Mucosa of stomach (tissue), 1 donor: ENCODE data around the gene SERPINA3.
"Not testable (repeated sequence)": the region's sequence is repeated elsewhere in the genome, so short reads cannot be mapped to it uniquely, and the experiment has no call there.

ENCODE experiments used
- H3K27me3 ChIP-seq: one replicate; pipeline ENCODE4 v1.7.0; 2013; ENCODE audit warnings: mild to moderate bottlenecking, low read length; ENCODE audit not compliant: control insufficient read depth, insufficient read depth
- H3K36me3 ChIP-seq: one replicate; pipeline ENCODE4 v1.7.0; 2013; ENCODE audit warnings: low read length; ENCODE audit not compliant: control insufficient read depth, insufficient read depth
- H3K4me1 ChIP-seq: one replicate; pipeline ENCODE4 v1.7.0; 2013; ENCODE audit warnings: mild to moderate bottlenecking, low read length; ENCODE audit not compliant: control insufficient read depth, insufficient read depth
- H3K4me3 ChIP-seq: one replicate; pipeline ENCODE4 v1.7.0; 2013; ENCODE audit warnings: low read length
- H3K9ac ChIP-seq: one replicate; pipeline ENCODE4 v1.7.0; 2013; ENCODE audit warnings: mild to moderate bottlenecking, low read length, moderate library complexity
- H3K9me3 ChIP-seq: one replicate; pipeline ENCODE4 v1.7.0; 2013; ENCODE audit warnings: mild to moderate bottlenecking, low read length, moderate library complexity; ENCODE audit not compliant: control insufficient read depth
- donor health status: Pancreatic carcinoma.

The SERPINA3 gene

GRCh38 chr14:94600148-94600545, 12.0 kb upstream of the SERPINA3 start:
- H3K4me1 ChIP-seq: peaks cover 41% of the 10 kb centered on the region

GRCh38 chr14:94601884-94602391, 10.3 kb upstream of the SERPINA3 start:
- Histone ChIP-seq H3K4me3 (no peak overlapping the region), H3K4me1 (peaks cover 41% of the 10 kb centered on the region), H3K36me3 (no peaks in the 10 kb centered on the region), H3K9ac (no peak overlapping the region), H3K27me3 (no peaks in the 10 kb centered on the region), H3K9me3 (no peaks in the 10 kb centered on the region)

More at GRCh38 chr14:94600148-94600545, 12.0 kb upstream of the SERPINA3 start:
- Histone ChIP-seq H3K27me3 (no peaks in the 10 kb centered on the region), H3K9ac (peak overlapping the region; percentile 29), H3K9me3 (no peaks in the 10 kb centered on the region), H3K4me3 (no peak overlapping the region), H3K36me3 (no peaks in the 10 kb centered on the region)

- peaks cover 41% of the 10 kb centered on the region for H3K4me1 ChIP-seq
- no peaks in the 10 kb centered on the region for H3K36me3 ChIP-seq
- H3K4me3 ChIP-seq: no peak overlapping the region
- no peaks in the 10 kb centered on the region for H3K27me3 ChIP-seq
- H3K9me3 ChIP-seq: no peaks in the 10 kb centered on the region
- H3K9ac ChIP-seq: no peak overlapping the region
Observed at GRCh38 chr14:94602722-94603121, 9.5 kb upstream of the SERPINA3 start.

- Histone ChIP-seq H3K4me1 (peaks cover 19% of the 10 kb centered on the region), H3K36me3 (no peaks in the 10 kb centered on the region), H3K27me3 (no peaks in the 10 kb centered on the region), H3K9me3 (no peaks in the 10 kb centered on the region), H3K4me3 (no peak overlapping the region), H3K9ac (no peak overlapping the region)
Observed at GRCh38 chr14:94605361-94605760, 6.8 kb upstream of the SERPINA3 start.

- H3K4me3 ChIP-seq, H3K4me1 ChIP-seq, H3K27me3 ChIP-seq, H3K36me3 ChIP-seq, H3K9ac ChIP-seq, H3K9me3 ChIP-seq: not testable (repeated sequence)
Observed at GRCh38 chr14:94608966-94609365, 3.2 kb upstream of the SERPINA3 start.

- Histone ChIP-seq H3K4me3 (no peak overlapping the region), H3K9me3 (no peaks in the 10 kb centered on the region), H3K27me3 (no peaks in the 10 kb centered on the region), H3K4me1 (no peaks in the 10 kb centered on the region), H3K36me3 (no peaks in the 10 kb centered on the region), H3K9ac (no peak overlapping the region)
Observed at GRCh38 chr14:94611179-94611578, 1.0 kb upstream of the SERPINA3 start.

GRCh38 chr14:94612580-94613554, 676 bp downstream of the SERPINA3 start:
- H3K9me3 ChIP-seq: no peaks in the 10 kb centered on the region
- no peak overlapping the region for H3K4me3 ChIP-seq
- no peaks in the 10 kb centered on the region for H3K36me3 ChIP-seq
- no peak overlapping the region for H3K9ac ChIP-seq
- H3K4me1 ChIP-seq: no peaks in the 10 kb centered on the region
- no peaks in the 10 kb centered on the region for H3K27me3 ChIP-seq

GRCh38 chr14:94613720-94614644, 1.8 kb downstream of the SERPINA3 start:
- Histone ChIP-seq H3K4me3 (no peak overlapping the region), H3K27me3 (no peaks in the 10 kb centered on the region), H3K4me1 (no peaks in the 10 kb centered on the region), H3K9ac (no peak overlapping the region), H3K36me3 (no peaks in the 10 kb centered on the region), H3K9me3 (no peaks in the 10 kb centered on the region)

- Histone ChIP-seq H3K36me3 (no peaks in the 10 kb centered on the region), H3K9ac (no peak overlapping the region), H3K9me3 (no peaks in the 10 kb centered on the region), H3K4me1 (no peaks in the 10 kb centered on the region), H3K4me3 (no peak overlapping the region), H3K27me3 (no peaks in the 10 kb centered on the region)
Observed at GRCh38 chr14:94614802-94615201, 2.6 kb downstream of the SERPINA3 start.

GRCh38 chr14:94615254-94615653, 3.1 kb downstream of the SERPINA3 start:
- no peaks in the 10 kb centered on the region for H3K27me3 ChIP-seq
- H3K4me3 ChIP-seq: no peak overlapping the region
- no peaks in the 10 kb centered on the region for H3K4me1 ChIP-seq
- no peaks in the 10 kb centered on the region for H3K36me3 ChIP-seq
- no peaks in the 10 kb centered on the region for H3K9me3 ChIP-seq
- H3K9ac ChIP-seq: no peak overlapping the region

- Histone ChIP-seq H3K36me3 (no peaks in the 10 kb centered on the region), H3K4me1 (no peaks in the 10 kb centered on the region), H3K9me3 (no peaks in the 10 kb centered on the region), H3K27me3 (no peaks in the 10 kb centered on the region), H3K4me3 (no peak overlapping the region), H3K9ac (no peak overlapping the region)
Observed at GRCh38 chr14:94615823-94616570, 3.8 kb downstream of the SERPINA3 start.
